Activated CD8-positive, alpha-beta memory T cell treated with anti-CD3 and anti-CD28 coated beads, Interleukin-2, amount 10 ng/mL, durations not matched to agents 7 days and 5 days (primary cell): Measurements from ENCODE around the gene GRIK4. TPM values are rescaled to one million over a fixed set of nuclear protein-coding genes. Genes with fewer than 3 reads are reported as not detected.

Experiments used
- ATAC-seq: fragments of 150-1000 bp; cut with Tn5 transposase; one replicate; pipeline ENCODE4 v1.10.0; 2021; ENCODE audit warnings: moderate library complexity
- CTCF ChIA-PET: fragments of 350-600 bp; sonication (Branson Sonifier 250); formaldehyde crosslinking; loops from one replicate; lab custom pipeline; 2021; ENCODE audit warnings: antibody characterized with exemption; lab: Charles Lee
- DNase-seq: peaks from one replicate; pipeline ENCODE4 v3.0.0-alpha.2; 2020
- H3K27ac Mint-ChIP-seq: one replicate; pipeline ENCODE4 v1.8.0; 2021; ENCODE audit warnings: mild to moderate bottlenecking, mixed read lengths
- H3K27me3 Mint-ChIP-seq: one replicate; pipeline ENCODE4 v1.8.0; 2021; ENCODE audit warnings: mixed read lengths
- H3K36me3 Mint-ChIP-seq: one replicate; pipeline ENCODE4 v1.8.0; 2021; ENCODE audit warnings: mild to moderate bottlenecking, mixed read lengths
- H3K4me1 Mint-ChIP-seq: one replicate; pipeline ENCODE4 v1.8.0; 2021; ENCODE audit warnings: mixed read lengths
- H3K4me3 Mint-ChIP-seq: one replicate; pipeline ENCODE4 v1.8.0; 2021; ENCODE audit warnings: mild to moderate bottlenecking, moderate library complexity, mixed read lengths
- H3K9me3 Mint-ChIP-seq: one replicate; pipeline ENCODE4 v1.8.0; 2022; ENCODE audit warnings: low read depth, mixed read lengths
- total RNA-seq, 2 experiments: library from RNA; stranded (reverse); gene quantifications; one replicate each; pipeline ENCODE4 v1.2.3, GENCODE V29; 2021

GRIK4 gene
- total RNA-seq, 2 experiments from 2014 or later: 0.21 TPM; not detected in 1

DNA sequence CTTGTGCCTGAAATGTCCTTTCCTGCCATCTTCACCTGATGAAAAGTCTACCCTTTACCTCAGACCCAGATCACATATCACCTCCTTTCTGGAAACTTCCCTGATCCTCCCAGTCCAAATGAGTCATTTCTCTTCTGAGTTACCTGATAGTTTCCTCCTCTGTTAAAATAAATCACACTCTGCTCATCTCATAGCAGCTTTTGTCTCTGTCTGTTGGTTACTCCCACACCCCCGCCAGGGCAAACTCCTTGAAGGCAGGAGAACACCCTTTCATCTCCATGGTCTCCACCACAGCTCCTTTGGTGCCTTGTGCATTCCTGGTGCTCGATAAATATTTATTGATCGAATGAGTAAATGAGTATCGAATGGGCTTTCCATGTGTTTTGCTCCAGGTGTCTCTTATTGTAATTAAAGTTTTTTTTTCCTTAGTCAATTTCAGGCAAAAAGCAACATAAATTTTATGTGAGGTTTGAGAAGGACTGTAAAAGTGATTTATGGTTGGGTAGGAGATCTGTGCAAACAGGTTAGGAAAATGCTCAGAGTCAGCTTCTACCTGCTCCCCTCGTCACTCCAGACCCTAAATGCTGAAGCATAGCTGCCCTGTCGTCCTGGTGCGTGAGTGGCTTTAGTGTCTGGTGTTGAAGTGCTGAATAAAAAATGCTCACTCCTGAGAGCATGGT is 178.2 kb downstream of the GRIK4 start:
- Mint-ChIP-seq H3K4me3 (no peak overlapping the region), H3K4me1 (no peaks in the 10 kb centered on the region), H3K36me3 (no peaks in the 10 kb centered on the region), H3K9me3 (no peaks in the 10 kb centered on the region), H3K27me3 (peaks cover 32% of the 10 kb centered on the region), H3K27ac (no peak overlapping the region)
- DNase-seq (no peak), ATAC-seq (no peak)
- CTCF ChIA-PET: no interaction called here

DNA sequence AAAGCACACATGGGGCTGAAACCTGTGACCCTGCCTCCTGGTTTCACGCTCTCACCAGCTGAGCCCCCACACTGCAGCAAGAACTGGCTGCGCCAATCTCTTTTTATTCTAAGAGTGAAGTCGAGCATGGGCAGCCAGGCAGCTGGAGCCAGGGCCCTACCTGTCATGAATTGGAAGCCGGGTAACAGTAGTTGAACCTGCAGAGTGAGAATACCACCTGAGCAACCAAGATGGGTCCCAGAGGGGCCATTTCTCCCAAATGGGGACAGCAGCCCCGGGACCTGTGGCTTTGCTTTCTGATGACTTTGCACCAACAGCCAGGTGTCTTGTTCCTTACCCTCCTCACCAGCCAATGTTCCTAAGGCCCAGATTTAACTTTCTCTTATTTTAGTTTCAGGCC is 178.9 kb downstream of the GRIK4 start:
- H3K4me3 Mint-ChIP-seq: no peak overlapping the region
- peaks cover 29% of the 10 kb centered on the region for H3K27me3 Mint-ChIP-seq
- ATAC-seq (no peak), DNase-seq (no peak)
- no peak overlapping the region for H3K27ac Mint-ChIP-seq
- no peaks in the 10 kb centered on the region for H3K9me3 Mint-ChIP-seq
- no peaks in the 10 kb centered on the region for H3K4me1 Mint-ChIP-seq
- CTCF ChIA-PET: no interaction called here
- no peaks in the 10 kb centered on the region for H3K36me3 Mint-ChIP-seq

DNA sequence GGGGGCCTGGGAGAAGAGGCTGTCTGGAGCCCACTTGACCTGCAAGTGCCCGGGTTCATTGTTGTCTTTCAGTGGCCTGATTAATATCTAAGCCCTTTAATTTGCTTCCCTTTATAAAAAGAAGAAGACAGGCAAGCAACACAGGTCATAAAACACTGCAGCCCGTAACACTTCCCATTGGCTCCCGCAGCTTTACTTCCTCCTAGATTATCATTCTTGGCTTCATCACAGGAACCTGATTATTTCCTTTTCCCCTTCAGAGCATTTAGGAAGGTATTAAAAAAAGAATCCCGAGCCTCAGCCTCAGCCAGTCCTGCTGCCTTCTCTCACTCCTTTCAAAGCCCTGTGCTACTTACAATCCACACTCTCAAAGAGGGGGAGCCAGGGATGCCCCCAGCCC is 183.2 kb downstream of the GRIK4 start:
- CTCF ChIA-PET: interaction anchor here (1.3 to 1.4 kb wide), 2 partner anchors 10 to 11 kb away, joined by 4 to 5 read pairs; no protein-coding TSS in a partner anchor
- no peaks in the 10 kb centered on the region for H3K4me1 Mint-ChIP-seq
- peaks cover under 1% of the 10 kb centered on the region for H3K27me3 Mint-ChIP-seq
- H3K4me3 Mint-ChIP-seq: no peak overlapping the region
- no peak for DNase-seq
- no peak for ATAC-seq
- no peaks in the 10 kb centered on the region for H3K36me3 Mint-ChIP-seq
- no peaks in the 10 kb centered on the region for H3K9me3 Mint-ChIP-seq
- no peak overlapping the region for H3K27ac Mint-ChIP-seq

DNA sequence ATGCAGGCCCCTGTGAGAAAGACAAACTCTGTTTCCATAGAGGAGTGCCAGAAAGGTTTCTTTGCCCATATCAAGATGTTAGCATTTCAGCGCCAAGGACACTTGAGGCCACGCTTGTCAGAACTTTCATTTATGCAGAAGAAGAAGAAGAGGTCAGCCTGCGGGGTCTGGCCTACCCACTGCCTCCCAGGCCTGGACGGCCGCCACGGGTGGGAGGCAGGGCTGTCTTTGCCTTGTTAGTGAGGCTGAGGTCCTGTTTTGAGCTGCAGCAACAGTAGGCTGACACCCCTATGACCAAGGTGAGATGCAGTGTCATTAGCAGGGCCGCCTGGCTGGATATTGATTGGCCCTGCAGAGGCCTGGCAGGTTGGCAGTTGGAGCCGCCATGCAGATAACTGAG is 183.9 kb downstream of the GRIK4 start:
- DNase-seq: no peak
- Mint-ChIP-seq H3K27me3 (no peaks in the 10 kb centered on the region), H3K4me1 (no peaks in the 10 kb centered on the region), H3K9me3 (no peaks in the 10 kb centered on the region), H3K36me3 (no peaks in the 10 kb centered on the region), H3K27ac (no peak overlapping the region), H3K4me3 (no peak overlapping the region)
- CTCF ChIA-PET: interaction anchor here (2.3 kb wide), 1 partner anchor 11 kb away, joined by 9 read pairs; no protein-coding TSS in a partner anchor
- ATAC-seq: no peak

DNA sequence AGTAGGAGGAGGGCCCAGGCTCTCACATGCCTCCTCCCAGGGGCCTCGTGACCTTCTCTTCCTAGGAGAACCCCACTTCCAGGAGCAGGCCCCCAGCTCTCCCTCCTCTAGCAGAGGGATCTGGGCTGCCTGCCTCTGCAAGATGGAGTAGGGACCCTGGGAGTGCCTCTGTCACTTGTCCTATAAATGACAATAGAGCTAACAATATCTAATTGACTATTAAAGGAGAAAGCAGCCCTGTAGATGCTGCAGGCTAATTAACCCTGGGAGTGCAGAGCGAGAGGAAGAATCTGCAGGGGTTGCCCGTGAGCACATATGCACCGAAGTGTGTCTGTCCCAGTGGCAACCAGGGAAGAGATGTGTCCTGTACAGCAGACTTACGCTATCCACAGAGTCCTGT is 184.4 kb downstream of the GRIK4 start:
- H3K4me1 Mint-ChIP-seq: no peaks in the 10 kb centered on the region
- no peaks in the 10 kb centered on the region for H3K36me3 Mint-ChIP-seq
- CTCF ChIA-PET: interaction anchor here (0.6 to 2.3 kb wide), 2 partner anchors 11 to 219 kb away, joined by 3 to 9 read pairs; no protein-coding TSS in a partner anchor
- no peaks in the 10 kb centered on the region for H3K27me3 Mint-ChIP-seq
- ATAC-seq (no peak), DNase-seq (no peak)
- H3K27ac Mint-ChIP-seq: no peak overlapping the region
- no peaks in the 10 kb centered on the region for H3K9me3 Mint-ChIP-seq
- no peak overlapping the region for H3K4me3 Mint-ChIP-seq

DNA sequence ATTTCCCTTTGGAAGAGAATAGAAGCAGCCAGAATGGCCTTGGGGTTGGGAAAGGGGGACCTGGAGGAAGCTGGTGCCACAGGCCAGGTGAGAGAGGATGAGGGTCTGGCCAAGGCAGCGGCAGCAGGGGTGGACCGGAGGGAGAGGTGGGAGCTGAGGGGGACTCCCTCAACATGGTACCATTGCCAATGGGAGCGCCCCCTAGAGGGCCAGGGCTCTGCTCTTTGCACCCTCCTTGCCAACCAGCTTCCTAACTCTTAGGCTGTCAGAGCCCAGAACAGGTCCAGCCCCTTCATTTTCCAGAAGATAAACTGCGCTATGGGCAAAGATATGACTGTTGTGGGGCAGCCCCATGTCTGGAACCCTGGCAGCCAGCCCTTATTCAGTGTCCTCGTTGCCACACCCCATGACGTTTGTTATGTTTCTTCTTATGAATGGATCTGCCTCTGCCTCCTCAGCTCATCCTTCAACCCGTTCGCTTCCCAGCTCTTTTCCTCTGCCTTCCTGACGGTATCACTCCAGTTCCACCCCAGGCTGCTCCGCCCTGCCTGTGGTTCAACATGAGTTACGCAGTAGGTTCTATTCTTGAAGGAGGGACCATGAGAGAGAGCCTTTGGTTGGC is 185.2 kb downstream of the GRIK4 start:
- H3K9me3 Mint-ChIP-seq: no peaks in the 10 kb centered on the region
- H3K4me3 Mint-ChIP-seq: no peak overlapping the region
- H3K27me3 Mint-ChIP-seq: peaks cover 3% of the 10 kb centered on the region
- H3K36me3 Mint-ChIP-seq: no peaks in the 10 kb centered on the region
- no peaks in the 10 kb centered on the region for H3K4me1 Mint-ChIP-seq
- CTCF ChIA-PET: interaction anchor here (0.6 to 2.3 kb wide), 2 partner anchors 12 to 219 kb away, joined by 3 to 9 read pairs; no protein-coding TSS in a partner anchor
- no peak overlapping the region for H3K27ac Mint-ChIP-seq
- DNase-seq: no peak
- no peak for ATAC-seq

DNA sequence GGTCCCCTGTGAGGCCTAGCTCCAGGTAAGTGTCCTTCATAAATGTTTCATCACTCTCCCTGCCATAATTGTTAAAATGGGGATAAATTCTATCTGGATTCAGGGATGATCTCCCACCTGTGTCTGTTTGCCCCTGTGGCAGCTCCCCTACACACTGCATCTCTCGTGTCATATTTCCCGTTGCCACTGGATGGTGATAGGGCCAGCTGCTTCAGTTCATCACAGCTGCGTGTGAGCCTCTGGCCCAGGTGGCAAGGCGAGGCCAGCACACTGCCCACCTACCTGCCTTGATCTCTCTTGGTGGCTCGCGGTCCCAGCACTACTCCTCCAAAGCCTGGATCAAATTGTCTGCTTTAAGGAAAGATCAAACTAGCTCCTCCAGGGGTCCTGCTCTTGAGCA is 187.4 kb downstream of the GRIK4 start:
- no peak for DNase-seq
- no peaks in the 10 kb centered on the region for H3K9me3 Mint-ChIP-seq
- no peak for ATAC-seq
- H3K36me3 Mint-ChIP-seq: no peaks in the 10 kb centered on the region
- H3K27me3 Mint-ChIP-seq: peaks cover 3% of the 10 kb centered on the region
- CTCF ChIA-PET: no interaction called here
- no peaks in the 10 kb centered on the region for H3K4me1 Mint-ChIP-seq
- no peak overlapping the region for H3K4me3 Mint-ChIP-seq
- H3K27ac Mint-ChIP-seq: no peak overlapping the region

DNA sequence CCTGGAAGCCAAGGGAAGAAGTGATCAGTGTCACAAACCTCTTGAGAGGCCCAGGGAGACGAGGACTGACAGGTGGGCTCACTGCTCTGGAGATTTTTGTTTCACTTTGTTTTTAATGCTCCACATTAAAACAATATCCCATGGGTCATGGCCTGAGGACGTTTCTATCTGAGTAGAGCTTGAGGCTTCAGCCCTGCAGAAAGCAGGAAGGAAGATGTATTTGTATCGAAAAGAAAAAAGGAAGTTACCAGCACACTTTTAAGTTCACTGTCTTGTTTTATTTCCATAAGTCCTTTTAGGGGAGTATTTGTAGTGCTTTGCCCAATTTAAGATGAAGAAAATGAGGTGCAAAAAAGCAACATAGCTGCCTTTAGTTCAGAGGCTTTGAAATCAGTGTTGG is 191.1 kb downstream of the GRIK4 start:
- no peaks in the 10 kb centered on the region for H3K4me1 Mint-ChIP-seq
- H3K9me3 Mint-ChIP-seq: no peaks in the 10 kb centered on the region
- CTCF ChIA-PET: no interaction called here
- no peak overlapping the region for H3K4me3 Mint-ChIP-seq
- ATAC-seq (no peak), DNase-seq (no peak)
- H3K27me3 Mint-ChIP-seq: peaks cover 3% of the 10 kb centered on the region
- no peaks in the 10 kb centered on the region for H3K36me3 Mint-ChIP-seq
- H3K27ac Mint-ChIP-seq: no peak overlapping the region

DNA sequence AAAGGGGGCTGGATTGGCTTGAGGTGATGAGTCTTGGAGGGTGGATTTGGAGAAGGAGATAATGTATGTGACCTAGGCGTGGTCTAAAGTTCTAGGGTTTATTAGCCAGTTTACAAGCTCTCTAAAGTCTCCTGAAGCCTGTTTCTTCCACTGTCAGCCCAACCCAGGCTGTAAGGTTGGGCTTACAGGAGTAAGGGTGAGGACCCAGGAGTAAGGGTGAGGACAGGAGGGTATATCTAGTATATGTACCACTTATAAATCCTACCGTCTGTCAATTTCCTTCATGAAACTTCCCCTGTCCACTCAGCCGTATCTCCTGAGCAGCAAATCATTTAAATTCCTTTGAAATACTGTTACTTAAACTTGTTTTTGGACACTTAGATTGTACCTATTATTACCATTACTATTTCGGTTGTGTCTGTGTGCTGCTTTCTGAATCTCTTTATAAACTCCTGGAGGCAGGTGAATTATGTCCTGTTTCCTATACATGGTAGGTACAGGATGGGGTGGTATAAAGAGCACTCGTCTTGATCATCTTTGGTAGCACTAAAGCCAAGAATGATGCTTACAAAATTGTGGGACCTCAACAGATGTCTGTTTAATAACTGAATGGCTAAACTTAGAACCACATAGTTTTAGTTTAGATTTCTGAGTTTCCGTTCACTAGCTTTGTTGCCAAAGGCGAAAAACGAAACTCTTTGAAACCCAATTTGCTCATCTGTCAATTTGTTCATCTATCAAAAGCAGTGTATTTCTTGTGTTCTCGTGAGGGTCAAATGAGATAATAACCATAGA is 192.0 kb downstream of the GRIK4 start:
- CTCF ChIA-PET: no interaction called here
- no peak overlapping the region for H3K27ac Mint-ChIP-seq
- no peak overlapping the region for H3K4me3 Mint-ChIP-seq
- H3K9me3 Mint-ChIP-seq: no peaks in the 10 kb centered on the region
- peaks cover 3% of the 10 kb centered on the region for H3K27me3 Mint-ChIP-seq
- ATAC-seq (no peak), DNase-seq (no peak)
- H3K36me3 Mint-ChIP-seq: no peaks in the 10 kb centered on the region
- no peaks in the 10 kb centered on the region for H3K4me1 Mint-ChIP-seq

DNA sequence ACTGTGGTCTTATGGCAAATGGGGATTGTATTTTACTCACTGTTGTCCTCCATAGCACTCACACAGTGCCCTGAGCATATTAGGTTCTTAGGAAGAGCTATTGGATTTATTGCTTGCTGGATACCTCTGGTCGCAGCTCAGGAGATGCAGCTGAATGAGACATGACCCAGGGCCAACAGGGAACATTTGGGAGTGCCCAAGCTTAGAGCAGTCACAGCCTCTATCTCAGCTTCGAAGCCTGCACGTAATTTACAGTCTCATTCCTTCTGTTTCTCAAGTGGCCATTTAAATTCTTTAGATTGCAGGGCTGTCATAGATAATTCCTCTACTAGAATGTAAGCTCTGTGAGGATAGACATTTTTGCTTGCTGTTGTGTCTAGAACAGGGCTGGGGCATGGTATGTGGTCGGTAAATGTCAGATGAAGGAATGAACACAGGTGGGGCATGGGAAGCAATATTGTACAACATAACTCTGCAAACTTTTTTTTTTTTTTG is 192.8 kb downstream of the GRIK4 start:
- H3K4me1 Mint-ChIP-seq: no peaks in the 10 kb centered on the region
- ATAC-seq: no peak
- no peak overlapping the region for H3K4me3 Mint-ChIP-seq
- CTCF ChIA-PET: interaction anchor here (1.6 kb wide), 1 partner anchor 19 kb away, joined by 3 read pairs; no protein-coding TSS in a partner anchor
- H3K27me3 Mint-ChIP-seq: peaks cover 3% of the 10 kb centered on the region
- H3K9me3 Mint-ChIP-seq: no peaks in the 10 kb centered on the region
- H3K27ac Mint-ChIP-seq: no peak overlapping the region
- DNase-seq: no peak
- H3K36me3 Mint-ChIP-seq: no peaks in the 10 kb centered on the region

DNA sequence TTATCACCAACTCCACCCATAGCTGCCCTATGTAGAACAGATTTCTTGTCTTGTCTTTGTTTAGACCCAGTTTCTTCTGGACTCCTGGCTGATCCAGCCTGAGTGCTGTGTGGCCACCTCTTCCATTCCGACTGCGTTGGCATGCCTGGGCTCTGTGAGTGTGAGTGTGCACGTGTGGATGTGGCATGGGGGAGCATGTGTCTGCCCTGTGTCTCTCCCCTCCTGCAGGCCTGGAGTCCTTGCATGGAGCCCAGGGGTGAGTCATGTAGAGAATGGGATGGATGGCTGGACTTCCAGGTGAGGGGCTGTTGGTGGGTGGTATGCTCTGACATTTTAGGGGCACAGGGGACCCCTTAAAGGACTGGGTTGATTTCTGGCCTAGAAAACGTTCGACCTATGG is 194.7 kb downstream of the GRIK4 start:
- Mint-ChIP-seq H3K27me3 (peaks cover 3% of the 10 kb centered on the region), H3K4me3 (no peak overlapping the region), H3K27ac (no peak overlapping the region), H3K9me3 (no peaks in the 10 kb centered on the region), H3K36me3 (no peaks in the 10 kb centered on the region), H3K4me1 (no peaks in the 10 kb centered on the region)
- ATAC-seq: no peak
- CTCF ChIA-PET: no interaction called here
- no peak for DNase-seq

DNA sequence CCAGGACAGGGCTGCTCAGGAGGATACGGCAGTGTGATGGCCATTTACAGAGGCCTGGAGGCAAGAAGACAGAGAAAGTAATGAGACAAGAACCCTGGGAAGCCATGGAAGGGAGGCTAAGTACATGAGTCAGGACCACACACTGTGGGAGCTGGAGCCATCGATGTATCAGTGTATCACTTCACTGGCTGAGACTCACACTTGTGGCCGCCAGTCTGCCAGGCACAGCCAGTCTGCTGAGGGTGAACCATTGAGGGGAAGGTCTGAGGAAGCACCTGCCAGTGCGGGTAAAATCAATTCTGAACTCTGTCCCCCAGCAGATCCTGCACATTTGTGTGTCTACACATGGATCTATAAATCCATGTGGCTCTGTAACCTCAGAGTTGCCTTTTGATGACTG is 195.6 kb downstream of the GRIK4 start:
- no peak overlapping the region for H3K27ac Mint-ChIP-seq
- ATAC-seq (no peak), DNase-seq (no peak)
- H3K4me1 Mint-ChIP-seq: no peaks in the 10 kb centered on the region
- CTCF ChIA-PET: no interaction called here
- no peaks in the 10 kb centered on the region for H3K36me3 Mint-ChIP-seq
- no peaks in the 10 kb centered on the region for H3K27me3 Mint-ChIP-seq
- H3K4me3 Mint-ChIP-seq: no peak overlapping the region
- no peaks in the 10 kb centered on the region for H3K9me3 Mint-ChIP-seq

DNA sequence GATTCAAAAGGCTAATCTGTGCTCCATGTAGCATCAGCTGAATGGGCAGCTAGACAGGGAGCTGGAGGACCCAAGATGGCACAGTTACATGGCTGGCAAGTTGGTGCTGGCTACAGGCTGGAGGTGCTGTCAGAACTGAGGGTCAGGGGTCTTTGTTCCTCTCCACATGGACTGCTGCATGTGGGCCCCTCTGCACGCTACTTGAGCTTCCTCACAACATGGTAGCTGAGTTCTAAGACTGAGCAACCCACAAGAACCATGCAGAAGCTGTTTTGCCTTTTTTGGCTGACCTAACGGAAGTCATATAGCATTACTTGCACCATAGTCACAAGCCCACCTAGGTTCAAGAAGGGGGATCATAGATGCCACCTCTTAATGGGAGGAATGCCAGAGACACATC is 196.1 kb downstream of the GRIK4 start:
- Mint-ChIP-seq H3K4me3 (no peak overlapping the region), H3K36me3 (no peaks in the 10 kb centered on the region), H3K27ac (no peak overlapping the region), H3K9me3 (no peaks in the 10 kb centered on the region), H3K27me3 (peaks cover 1% of the 10 kb centered on the region), H3K4me1 (no peaks in the 10 kb centered on the region)
- CTCF ChIA-PET: no interaction called here
- ATAC-seq (no peak), DNase-seq (no peak)
